ENCODE measurements around the gene ARHGAP8. TPM values are rescaled to one million over a fixed set of nuclear protein-coding genes. Genes with fewer than 3 reads are reported as not detected.
A peak's percentile ranks its signal among the peaks of the same experiment; 100 is the strongest.

ARHGAP8 gene
- total and polyA plus RNA-seq, 3 donors from 2014 or later: 9.5 to 15.0 (median 9.7) TPM

- no peaks in the 10 kb centered on the region for H3K27me3 ChIP-seq
- 67 to 82% methylated on average over 6 to 18 of the region's 18 CpGs for WGBS, 2 donors
- no peak overlapping the region for H3K4me3 ChIP-seq
- intact Hi-C loops (cut with DNase I; ENCODE audit: low total_unique reads): no loop called here
- DNase-seq: no peak
- H3K36me3 ChIP-seq (ENCODE audit: low read depth, missing control alignments): no peaks in the 10 kb centered on the region
- TF ChIP-seq, protein P1, sequence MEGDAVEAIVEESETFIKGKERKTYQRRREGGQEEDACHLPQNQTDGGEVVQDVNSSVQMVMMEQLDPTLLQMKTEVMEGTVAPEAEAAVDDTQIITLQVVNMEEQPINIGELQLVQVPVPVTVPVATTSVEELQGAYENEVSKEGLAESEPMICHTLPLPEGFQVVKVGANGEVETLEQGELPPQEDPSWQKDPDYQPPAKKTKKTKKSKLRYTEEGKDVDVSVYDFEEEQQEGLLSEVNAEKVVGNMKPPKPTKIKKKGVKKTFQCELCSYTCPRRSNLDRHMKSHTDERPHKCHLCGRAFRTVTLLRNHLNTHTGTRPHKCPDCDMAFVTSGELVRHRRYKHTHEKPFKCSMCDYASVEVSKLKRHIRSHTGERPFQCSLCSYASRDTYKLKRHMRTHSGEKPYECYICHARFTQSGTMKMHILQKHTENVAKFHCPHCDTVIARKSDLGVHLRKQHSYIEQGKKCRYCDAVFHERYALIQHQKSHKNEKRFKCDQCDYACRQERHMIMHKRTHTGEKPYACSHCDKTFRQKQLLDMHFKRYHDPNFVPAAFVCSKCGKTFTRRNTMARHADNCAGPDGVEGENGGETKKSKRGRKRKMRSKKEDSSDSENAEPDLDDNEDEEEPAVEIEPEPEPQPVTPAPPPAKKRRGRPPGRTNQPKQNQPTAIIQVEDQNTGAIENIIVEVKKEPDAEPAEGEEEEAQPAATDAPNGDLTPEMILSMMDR (IDR thresholded peaks at IDR 0.05): no peak
- no peak for TF ChIP-seq POLR2A (IDR thresholded peaks at IDR 0.05)
- H3K9me3 ChIP-seq: no peaks in the 10 kb centered on the region
- H3K4me1 ChIP-seq: peaks cover 8% of the 10 kb centered on the region
- no peak overlapping the region for H3K27ac ChIP-seq
Observed at GRCh38 chr22:44819966-44820631, 67.7 kb downstream of the ARHGAP8 start.

- Histone ChIP-seq H3K9me3 (no peaks in the 10 kb centered on the region), H3K4me3 (no peak overlapping the region), H3K36me3 (ENCODE audit: low read depth, missing control alignments) (no peaks in the 10 kb centered on the region), H3K27me3 (no peaks in the 10 kb centered on the region), H3K27ac (peak overlapping the region in 1 of 2 donors; percentile 21), H3K4me1 (peaks cover 8% of the 10 kb centered on the region)
- intact Hi-C loops (cut with DNase I; ENCODE audit: low total_unique reads): no loop called here
- no peak for DNase-seq
- 71 to 84% methylated on average over 24 of the region's 24 CpGs for WGBS, 2 donors
- TF ChIP-seq POLR2A (IDR thresholded peaks at IDR 0.05): no peak
- TF ChIP-seq, protein P1 (IDR thresholded peaks at IDR 0.05): no peak
Observed at GRCh38 chr22:44821741-44822475, 69.5 kb downstream of the ARHGAP8 start.

DNA sequence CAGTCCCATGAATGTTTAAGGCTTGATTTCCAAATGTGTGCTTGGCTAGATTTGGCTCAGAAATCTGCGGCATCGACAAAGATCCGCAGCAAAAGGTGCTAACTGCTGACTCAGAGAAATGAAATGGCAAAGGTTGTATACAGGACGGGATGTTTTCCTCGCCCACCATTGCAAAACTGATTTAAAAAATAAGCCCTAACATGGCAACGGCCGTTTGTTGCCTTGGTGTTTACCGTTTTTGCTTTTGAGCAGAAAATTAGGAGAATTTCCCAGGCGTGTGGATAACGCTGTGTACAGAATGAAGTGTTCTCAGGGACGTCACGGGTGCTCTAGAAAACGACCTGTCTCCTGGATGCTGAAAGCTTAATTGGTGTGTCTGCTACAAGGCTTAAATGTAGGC is 70.2 kb downstream of the ARHGAP8 start:
- TF ChIP-seq POLR2A (IDR thresholded peaks at IDR 0.05): no peak
- TF ChIP-seq, protein P1 (IDR thresholded peaks at IDR 0.05): no peak
- peak; percentile 62 for DNase-seq
- whole genome bisulfite sequencing, 2 donors: 69 to 75% methylated on average over 13 of the region's 13 CpGs
- peaks cover 8% of the 10 kb centered on the region for H3K4me1 ChIP-seq
- H3K4me3 ChIP-seq: no peak overlapping the region
- intact Hi-C loops (cut with DNase I; ENCODE audit: low total_unique reads): no loop called here
- no peaks in the 10 kb centered on the region for H3K36me3 ChIP-seq (ENCODE audit: low read depth, missing control alignments)
- H3K9me3 ChIP-seq: no peaks in the 10 kb centered on the region
- no peaks in the 10 kb centered on the region for H3K27me3 ChIP-seq
- H3K27ac ChIP-seq: peak overlapping the region; percentile 21 to 30

DNA sequence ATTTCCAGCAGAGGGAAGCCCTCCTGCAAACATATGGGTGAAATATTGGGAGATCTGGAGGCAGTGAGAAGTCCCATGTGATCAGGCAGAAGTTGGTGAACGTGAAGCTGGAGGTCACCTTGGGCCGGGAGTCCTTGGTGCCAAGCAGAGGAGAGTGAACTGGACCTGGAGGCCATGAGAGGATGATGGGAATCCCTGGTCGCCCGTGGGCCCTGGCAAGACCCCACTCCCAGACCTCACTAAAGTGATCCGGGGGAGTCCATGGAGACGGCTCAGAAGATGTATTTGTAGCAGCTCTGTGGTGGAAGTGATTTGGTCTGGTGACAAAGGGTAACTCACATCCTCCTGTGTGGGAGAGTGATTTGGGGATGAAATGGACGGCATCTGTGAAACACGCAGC is 71.0 kb downstream of the ARHGAP8 start:
- H3K36me3 ChIP-seq (ENCODE audit: low read depth, missing control alignments): no peaks in the 10 kb centered on the region
- peak overlapping the region; percentile 21 to 30 for H3K27ac ChIP-seq
- WGBS, 2 donors: 85 to 89% methylated on average over 8 of the region's 8 CpGs
- H3K9me3 ChIP-seq: no peaks in the 10 kb centered on the region
- H3K27me3 ChIP-seq: no peaks in the 10 kb centered on the region
- H3K4me1 ChIP-seq: peaks cover 8% of the 10 kb centered on the region
- H3K4me3 ChIP-seq: no peak overlapping the region
- intact Hi-C loops (cut with DNase I; ENCODE audit: low total_unique reads): no loop called here
- TF ChIP-seq, protein P1 (IDR thresholded peaks at IDR 0.05): no peak
- TF ChIP-seq POLR2A (IDR thresholded peaks at IDR 0.05): no peak
- no peak for DNase-seq
